ENCODE results near the gene PHRF1.
A peak's percentile ranks its signal among the peaks of the same experiment; 100 is the strongest.

The PHRF1 gene

DNA sequence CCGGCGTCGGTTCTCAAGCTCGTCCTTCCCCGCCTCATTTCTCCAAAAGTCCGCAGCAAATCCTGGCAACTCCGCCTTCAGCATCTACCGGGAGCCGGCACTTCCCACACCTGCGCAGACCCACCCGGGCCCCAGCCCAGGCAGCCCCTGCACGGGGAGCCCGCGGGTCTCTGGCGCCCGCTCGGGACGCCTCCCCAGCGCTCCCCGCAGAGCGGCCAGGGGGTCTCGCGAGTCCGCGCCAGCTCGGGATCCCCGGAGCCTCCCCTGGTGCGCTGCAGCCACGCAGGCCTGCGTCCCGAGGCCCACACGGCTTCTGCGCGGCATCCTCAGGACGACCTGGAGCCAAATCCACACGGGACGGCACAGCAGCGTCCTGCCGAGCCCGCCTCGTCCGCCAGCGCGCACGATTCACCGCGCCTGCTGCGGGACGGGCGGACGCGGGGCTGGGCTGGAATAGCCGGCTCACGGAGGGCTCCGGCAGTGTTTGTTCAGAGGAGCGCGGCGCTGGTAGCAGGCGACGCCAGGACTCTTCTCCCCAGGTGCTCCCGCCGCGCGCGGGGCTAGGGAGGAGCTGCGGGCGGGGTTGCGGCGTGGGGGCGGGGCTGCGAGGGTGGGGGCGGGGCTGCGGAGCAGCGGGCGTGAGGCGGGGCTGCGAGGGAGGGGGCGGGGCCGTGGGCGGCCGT, 816 bp upstream of the PHRF1 start:
- no peak for DNase-seq

DNA sequence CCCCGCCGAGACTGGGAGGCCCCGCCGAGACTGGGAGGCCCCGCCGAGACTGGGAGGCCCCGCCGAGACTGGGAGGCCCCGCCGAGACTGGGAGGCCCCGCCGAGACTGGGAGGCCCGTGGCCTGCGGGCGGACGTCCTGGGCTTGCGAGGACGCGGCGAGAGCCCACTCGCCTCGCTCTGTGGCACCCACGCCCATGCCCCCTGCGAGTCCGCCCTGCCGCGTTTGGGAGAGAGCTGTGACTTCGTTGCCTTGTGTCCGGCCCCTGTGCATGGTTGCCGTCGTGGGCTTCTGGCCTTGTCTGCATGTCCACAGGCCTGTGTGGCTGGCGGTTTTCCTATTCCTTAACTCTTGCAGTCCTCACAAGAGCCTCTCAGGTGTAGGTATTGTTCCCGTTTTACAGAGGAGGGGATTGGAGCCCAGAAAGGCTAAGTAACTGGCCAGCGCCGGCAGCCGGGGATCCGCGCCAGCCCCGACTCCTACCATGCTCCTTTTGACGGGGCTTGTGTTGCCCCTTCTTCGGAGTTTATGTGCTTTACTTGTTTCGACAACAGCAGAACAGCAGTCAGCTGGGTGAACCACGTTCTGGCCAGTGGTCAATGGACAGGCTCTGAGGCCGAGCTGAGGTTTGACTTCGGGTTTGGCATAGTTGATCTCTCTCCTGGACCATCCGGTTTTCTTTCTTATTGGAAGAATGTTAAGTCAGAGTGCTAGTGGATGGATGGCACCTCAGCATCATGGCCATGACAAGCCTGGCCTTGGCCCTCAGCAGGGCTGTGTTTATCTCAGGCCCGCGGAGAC, 741 bp downstream of the PHRF1 start:
- no peak for DNase-seq

DNA sequence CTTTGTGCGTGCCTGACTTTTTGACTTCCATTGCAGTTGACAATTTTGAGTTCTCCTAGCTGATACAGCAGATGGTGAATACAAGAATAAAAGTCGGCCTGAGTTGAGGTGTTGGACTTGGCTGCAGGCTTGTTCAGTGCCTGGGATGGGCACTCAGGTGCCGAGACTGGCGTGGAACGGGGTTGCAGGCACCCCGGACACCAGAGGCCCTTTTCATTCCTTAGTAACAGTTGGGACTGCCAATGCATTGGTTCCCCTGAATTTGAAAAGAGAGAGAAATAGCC, 1.3 kb downstream of the PHRF1 start:
- DNase-seq = no peak

DNA sequence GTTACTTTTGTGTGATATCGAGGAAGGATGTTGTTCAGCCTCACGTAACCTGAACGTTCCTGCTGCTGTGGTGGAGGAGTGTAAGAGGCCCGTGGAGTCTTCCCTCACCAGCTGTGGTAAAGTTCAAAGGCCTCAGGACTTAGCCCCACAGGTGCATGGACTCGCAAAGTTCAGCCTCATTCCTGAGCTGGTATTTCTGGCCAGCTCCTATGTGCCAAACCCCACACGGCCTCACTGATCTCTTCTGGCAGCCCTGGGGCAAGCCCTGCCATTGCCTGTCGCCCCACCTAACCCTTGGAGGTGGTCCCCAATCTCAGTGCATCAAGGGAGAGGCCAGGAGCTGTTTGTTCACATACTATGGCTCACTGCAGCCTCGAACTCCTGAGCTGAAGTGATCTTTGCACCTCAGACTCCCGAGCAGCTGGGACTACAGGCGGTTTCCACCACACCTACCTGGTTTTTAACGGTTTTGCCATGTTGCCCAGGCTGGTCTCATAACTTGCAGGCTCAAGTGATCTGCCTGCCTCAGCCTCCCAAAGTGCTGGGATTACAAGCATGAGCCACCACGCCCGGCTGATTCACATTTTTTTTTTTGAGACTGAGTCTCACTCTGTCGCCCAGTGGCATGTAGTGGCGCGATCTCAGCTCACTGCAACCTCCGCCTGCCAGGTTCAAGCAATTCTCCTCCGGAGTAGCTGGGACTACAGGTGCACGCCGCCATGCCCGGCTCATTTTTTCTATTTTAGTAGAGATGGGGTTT, 2.2 kb downstream of the PHRF1 start:
- DNase-seq = no peak

DNA sequence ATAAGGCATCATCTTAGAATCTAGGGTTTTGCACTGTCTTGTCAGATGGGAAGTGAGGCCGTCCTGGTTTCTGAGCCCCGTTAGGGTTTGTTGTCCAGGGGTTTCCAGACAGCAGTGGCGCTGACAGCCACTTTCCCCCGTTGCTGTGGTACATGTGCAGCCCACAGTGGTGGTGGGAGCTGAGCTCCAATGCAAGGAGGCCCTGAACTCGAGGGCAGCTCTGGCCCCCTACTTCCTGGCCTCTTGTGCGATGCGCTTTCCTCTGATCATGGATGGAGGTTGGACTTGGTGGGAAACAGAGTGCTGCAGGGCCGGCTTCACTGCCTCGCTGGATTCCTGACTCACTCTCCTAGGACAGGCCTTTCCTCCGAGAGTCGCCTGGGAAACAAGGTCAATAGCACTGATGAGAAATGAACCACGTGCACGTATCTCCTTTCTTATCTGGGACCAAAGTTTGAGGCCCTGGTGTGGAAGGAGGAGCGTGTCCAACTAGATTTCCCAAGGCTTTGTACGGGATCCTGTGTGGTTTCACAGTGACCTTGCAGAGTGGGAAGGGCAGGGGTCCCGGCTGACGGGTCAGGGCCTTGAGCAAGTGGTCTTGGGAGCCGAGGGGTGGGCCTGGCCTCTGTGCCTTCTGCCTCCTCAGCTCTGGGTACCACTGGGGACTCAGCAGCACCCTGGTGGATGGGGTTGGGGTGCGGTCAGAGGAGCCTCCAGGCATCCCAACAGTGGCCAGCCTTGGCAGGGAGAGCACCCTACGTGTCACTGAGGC, 3.7 kb downstream of the PHRF1 start:
- no peak for DNase-seq

DNA sequence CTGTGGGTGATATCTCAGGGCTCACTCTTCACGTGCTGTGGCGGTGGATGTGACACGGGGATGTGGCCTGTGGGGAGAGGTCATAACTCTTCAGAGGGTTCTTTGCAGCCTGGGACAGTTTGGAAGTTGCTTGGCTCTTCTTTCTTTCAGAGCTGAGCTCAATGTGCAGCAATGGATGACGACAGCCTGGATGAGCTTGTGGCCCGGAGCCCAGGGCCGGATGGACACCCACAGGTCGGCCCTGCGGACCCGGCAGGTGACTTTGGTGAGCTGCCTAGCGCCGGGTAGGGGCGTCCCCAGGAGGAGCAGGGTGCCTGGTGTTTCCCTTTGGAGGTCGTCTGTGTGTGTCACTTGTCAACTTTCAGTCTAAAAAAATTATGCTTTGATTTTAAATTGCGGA, 5.1 kb downstream of the PHRF1 start:
- no peak for DNase-seq

DNA sequence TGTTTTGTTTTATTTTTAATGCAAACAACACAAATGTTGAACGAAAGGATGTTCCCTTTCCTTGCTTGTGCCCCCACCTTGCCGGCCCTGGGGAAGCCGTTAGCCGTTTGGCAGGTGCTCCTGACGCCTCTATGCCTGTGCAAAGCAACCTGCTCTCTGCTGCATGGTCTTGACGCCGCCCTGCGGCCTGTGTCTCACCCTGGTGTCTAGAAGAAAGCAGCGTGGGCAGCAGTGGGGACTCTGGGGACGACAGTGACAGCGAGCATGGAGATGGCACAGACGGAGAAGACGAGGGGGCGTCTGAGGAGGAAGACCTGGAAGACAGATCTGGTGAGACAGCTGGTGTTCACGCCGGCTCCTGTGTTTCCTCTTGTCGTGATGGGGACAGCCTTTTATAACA, 5.5 kb downstream of the PHRF1 start:
- no peak for DNase-seq

DNA sequence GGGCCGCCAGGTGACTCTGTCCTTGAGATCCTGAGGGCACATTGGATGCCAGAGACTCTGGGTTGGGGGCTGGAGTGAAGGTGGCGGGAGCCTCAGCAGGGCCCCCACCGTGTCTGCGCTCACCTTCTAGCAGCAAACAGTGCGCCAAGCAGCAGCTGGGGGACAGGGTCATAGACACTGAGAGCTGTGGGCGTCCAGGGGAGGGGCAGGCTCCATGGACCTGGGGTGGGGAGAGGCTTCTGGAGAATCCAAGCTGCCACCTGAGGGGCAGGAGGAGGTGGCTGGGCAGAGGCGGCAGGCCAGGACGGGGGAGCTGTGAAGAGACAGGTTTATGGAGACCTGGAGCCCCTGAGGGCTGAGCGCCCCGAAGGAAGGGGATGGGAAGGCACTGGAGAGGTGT, 8.0 kb downstream of the PHRF1 start:
- DNase-seq = no peak

DNA sequence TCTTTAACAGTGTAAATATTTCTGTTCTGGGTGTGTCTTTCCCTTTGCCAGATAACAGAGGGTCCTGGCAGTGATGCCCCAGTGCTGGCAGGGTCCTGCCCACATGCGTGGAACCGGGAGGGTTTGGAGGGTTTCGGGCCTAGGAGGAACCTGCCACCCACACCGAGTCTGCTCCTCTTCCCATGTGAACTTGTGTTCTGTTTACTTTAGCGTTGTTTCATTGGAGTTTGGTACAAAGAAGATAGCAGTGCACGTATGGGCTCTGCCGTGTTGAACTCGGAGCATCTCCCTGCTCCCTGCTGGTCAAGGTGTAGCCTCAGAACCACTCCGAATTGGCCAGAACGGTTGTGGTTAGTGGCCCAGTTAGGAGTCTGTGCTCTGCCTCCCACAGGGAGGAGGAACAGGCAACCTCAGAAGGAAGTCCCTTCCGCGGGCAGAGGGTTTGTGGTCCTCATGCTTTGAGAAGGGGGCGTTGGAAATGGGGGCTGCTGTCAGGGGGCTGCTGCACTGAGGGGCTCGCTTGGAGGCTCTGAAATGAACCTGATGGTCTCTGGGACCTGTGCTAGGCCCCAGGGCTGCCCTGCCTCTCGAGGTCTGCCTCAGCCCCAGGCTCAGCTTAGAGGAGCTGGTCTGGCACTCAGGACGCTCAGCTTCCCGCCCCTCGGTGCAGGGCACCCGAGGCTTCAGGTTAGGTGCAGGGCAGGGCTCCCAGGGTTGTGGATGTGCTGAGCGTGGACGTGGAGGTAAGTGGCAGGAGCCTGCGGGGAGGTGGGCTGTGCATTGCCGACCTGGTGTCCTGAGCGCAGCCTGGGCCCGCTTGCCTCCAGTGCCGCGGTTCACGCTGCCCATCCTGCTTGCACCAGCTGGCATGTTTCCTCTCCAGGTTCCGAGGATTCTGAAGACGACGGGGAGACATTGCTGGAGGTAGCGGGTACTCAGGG, 10.4 kb downstream of the PHRF1 start:
- no peak for DNase-seq

DNA sequence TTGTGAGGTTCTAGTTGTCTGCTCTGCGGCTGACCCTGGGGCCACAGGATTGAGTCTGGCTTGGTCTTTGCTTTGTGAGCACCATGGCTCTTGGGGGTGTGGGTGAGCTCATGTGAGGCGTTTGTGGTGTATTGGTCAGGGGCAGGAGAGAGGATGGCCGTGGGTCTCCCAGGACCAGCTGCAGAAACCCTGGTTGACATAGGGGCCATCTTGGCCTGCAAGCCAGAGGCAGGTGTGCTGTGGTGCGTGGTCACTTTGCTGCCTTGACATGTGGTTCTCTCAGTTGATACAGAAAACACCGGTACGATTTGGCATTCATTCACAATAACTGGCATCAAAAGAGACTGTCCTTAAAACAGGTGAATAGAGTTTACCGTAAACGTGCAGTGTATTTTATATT, 11.3 kb downstream of the PHRF1 start:
- no peak for DNase-seq

DNA sequence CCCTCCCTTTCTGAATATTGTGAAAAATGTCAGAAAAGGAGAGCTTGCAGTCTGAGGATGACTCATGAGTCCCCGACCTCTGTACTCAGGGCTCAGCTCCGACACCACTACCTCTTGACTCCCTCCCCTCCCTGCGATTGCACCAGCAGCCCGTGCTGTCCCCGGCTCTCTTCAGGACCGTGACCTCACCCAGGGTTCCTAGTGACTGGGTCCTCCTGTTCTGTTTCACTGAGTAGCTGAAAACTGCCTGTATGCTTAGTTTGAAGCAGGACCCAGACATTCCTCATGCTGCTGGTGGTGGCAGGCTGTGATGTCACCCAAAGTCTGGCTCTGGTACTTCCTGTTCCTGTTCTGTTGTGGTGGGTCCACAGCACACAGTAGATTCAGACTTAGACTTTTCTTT, 11.7 kb downstream of the PHRF1 start:
- DNase-seq = peak; percentile 76

DNA sequence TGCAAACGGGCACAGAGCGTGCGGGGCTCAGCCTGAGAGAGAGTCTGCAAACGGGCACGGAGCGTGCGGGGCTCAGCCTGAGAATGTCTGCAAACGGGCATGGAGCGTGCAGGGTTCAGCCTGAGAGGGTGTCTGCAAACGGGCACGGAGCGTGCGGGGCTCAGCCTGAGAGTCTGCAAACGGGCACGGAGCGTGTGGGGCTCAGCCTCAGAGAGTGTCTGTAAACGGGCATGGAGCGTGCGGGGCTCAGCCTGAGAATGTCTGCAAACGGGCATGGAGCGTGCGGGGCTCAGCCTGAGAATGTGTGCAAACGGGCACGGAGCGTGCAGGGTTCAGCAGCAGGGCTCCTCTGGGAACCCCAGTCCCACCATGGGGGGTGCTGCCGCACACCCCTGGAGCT, 13.5 kb downstream of the PHRF1 start:
- DNase-seq = no peak

DNA sequence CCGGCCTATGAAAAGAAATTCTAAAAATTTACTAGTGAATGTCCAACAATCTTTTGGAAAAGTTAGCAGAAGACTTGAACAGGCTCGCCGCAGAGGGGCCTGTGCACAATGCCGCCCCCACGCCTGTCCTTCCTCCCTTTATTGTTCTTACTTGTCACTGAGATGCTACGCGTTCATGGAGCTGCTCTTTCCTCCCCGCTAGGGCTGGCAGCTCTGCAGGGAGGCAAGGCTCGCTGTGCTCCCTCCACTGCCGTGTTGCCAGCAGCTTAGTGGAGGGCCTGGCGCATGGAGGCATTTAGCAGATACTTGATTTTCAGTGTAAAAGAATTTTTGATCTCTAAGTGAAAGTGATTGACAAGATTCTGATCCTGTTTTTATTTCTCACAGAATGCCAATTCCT, 14.7 kb downstream of the PHRF1 start:
- DNase-seq = no peak

DNA sequence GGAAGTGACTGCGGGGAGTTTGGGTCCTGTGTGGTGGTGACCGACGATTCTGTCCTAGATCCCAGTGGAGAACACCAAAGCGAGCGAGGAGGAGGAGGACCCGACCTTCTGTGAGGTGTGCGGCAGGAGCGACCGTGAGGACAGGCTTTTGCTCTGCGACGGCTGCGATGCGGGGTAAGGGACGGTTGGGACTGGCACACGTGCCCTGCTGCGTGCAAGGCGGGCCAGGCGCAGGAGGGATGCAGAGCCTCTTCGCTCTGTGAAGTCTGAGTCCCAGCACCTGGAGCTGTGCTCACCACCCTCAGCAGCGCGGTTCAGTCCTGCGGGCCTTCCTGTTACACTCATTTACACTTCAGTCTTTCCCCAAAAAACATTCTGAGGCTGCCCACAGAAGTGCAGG, 16.2 kb downstream of the PHRF1 start:
- no peak for DNase-seq

DNA sequence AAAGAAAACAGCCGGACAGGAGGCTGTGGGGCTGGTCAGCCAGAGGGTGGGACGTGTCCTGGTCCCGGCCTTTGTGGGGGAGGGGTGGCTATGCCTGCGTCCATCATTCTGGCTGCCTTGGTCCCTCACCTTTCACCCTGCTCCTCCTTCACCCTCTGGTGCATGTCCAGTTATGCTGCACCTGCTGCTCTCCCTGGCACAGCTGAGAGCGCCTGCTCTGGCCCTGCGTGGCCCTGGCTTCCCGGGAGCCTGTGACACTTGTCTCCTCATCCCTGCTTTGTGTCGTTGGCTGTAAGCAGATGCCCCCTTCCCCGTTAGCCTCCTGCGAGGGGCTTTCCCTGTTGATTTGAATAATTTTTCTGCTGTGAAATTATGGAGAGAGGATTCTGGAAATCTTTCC, 16.6 kb downstream of the PHRF1 start:
- DNase-seq = no peak

DNA sequence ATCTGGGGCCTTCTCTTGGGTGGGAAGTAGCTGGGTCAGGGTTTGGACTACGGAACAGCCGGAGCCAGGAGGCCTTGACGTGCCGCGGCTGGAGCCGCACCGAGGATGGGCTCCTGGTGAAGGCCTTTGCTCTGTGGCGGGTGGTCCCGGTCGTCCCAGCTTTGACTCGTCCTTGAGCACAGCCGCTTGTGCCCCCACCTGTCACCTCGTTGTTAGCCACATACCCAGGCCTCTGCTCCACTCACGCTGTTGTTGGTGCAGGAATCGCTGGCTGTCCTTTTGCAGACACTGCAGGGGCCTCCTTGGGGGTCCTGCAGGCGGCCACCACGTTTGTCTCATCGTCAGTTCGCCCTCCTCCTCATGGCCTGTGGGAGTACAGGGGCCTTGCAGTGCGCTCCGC, 17.1 kb downstream of the PHRF1 start:
- DNase-seq = no peak

DNA sequence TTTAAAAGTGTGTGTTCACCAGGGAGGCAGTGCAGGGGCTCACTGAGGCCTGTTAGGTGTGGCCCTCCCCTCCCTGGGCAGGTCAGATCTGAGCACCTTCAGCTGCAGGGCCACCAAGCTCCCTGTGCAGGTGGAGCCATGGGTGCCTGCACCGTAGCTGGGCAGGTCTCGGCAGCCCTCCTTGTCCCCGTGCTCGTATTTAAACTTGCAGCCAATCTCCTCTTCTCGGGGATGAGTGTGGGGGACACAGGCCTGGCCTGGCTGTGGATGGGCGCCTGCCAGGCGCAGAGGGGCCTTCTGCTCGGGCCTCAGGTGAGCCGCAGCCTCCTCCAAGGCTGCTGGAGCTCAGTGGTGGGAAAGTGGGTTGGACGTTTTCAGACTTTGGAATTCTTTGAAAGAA, 19.1 kb downstream of the PHRF1 start:
- no peak for DNase-seq

DNA sequence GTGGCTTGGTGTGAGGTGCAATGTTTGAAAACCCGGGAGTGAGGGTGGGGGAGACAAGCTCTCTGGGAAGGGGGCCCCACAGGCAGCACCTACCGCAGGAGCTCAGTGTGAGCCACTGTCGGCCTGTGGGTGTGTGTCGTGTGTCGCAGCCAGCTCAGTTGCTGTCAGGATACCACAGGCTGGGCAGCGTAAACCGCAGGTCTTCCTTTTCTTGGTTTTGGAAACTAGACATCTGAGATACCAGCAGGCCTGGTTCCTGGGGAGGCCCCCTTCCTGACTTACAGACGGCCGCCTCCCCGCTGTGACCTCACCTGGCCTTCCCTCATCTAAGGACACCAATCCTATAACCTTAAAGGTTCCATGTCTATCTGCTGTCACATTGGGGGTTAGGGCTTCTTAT, 20.1 kb downstream of the PHRF1 start:
- DNase-seq = peak; percentile 5

DNA sequence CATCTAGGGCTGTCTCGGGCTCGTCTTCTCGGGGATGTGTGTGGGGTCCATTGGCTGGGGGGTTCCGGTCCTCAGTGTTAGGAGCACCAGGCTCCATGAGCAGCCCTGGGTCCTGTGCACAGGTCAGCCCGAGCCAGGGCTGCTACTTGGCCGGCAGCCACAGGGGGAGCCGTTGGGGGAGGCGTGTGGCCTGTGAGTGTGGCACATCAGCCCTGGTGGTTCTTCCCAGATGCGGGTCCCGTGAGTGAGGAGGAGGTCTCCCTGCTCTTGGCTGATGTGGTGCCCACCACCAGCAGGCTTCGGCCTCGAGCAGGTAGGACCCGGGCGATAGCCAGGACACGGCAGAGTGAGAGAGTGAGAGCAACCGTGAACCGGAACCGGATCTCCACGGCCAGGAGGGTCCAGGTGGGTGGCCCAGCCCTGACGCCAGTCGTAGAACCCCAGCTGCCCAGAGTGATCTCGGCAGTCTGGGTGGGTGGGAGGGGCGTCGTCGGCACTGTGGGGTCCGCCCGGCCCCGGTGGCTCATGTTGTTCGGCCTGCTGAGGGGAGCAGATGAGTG, 21.0 kb downstream of the PHRF1 start:
- no peak for DNase-seq

DNA sequence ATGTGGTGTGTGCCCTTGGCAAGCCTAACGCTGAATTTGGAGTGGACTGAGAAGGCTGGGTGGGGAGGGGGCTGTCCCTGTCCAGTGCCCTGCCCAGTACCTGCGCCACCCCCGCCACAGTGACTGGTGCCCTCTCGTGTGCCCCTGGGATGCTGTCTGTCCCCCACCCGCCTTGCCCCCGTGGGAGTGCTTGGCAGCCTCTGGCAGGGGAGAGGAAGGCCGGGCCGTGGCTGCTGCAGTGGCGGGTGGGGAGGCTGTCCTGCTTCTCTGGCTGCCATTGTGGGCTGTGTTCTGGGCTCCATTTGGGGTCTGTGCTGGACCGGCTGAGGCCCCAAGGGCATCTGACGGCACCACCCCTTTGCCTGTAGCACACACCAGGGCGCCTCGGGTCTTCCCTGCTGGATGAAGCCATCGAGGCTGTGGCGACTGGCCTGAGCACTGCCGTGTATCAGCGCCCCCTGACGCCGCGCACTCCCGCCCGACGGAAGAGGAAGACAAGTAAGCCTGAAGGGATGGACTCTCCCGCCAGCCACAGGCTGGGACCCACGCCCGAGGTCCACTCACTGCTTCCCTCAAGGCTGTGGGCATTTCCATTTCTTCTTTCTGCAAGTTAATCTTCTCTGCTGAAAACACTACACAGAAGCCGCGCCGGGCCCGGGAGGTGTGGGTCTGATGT, 21.9 kb downstream of the PHRF1 start:
- no peak for DNase-seq

DNA sequence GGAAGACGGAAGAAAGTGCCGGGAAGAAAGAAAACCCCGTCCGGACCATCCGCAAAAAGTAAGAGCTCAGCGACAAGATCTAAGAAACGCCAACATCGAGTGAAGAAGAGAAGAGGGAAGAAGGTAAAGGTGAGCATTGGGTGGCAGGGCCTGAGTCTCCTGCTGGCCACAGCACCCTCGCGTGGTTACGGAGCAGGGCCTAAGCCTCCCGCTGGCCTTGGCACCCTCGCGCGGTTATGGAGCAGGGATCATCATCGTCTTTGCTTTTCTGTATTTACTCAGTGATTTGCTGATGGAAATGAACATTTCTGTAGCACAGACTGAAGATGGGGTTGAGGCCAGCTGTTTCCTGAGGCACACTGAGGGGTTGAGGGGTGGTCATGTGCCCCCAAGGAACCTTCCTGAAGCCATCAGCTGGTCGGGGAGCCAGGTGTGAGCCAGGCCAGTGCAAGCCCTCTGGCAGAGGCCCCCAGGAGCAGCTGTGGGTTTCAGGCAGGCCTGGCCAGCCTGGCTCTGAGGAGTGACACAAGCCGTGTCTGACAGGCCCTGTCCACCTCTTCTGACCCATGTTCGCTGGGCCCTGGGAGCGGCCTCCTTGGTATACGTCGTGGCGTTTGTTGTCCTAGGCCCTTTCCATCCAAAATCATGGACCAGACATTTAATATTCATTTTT, 25.4 kb downstream of the PHRF1 start:
- DNase-seq = no peak

All from CD4-positive, alpha-beta T cell treated with Interleukin-17A for 1 hour (primary cell).